DND-41 (cell line): ENCODE measurements around the gene COL4A6.

Source experiments
- CTCF ChIP-seq: IDR thresholded peaks from 2 replicates; pipeline ENCODE4 v1.5.1; 2012; ENCODE audit warnings: borderline replicate concordance, low read length, moderate library complexity, mild to moderate bottlenecking; ENCODE audit not compliant: poor library complexity, severe bottlenecking; ENCODE audit errors: extremely low read depth
- EZH2 ChIP-seq: IDR thresholded peaks from 3 replicates; pipeline ENCODE4 v1.6.1; 2012; ENCODE audit warnings: borderline replicate concordance, low read depth, mild to moderate bottlenecking, moderate library complexity, low read length, inconsistent platforms; ENCODE audit not compliant: severe bottlenecking

- TF ChIP-seq CTCF (no peak), EZH2 (no peak)
Measured at GRCh38 chrX:108117988-108118387, 320.2 kb downstream of the COL4A6 start.
